Right ventricle myocardium superior (tissue), 1 donor: ENCODE results near the gene GHRL. TPM values are rescaled to one million over a fixed set of nuclear protein-coding genes. Genes with fewer than 3 reads are reported as not detected.
"Not testable (repeated sequence)": the region's sequence is repeated elsewhere in the genome, so short reads cannot be mapped to it uniquely, and the experiment has no call there.

Source experiments
- ATAC-seq: fragments of 200-7000 bp; cut with Tn5 transposase; one replicate; pipeline ENCODE4 v1.9.1; 2020; ENCODE audit warnings: mild to moderate bottlenecking; ENCODE audit not compliant: poor library complexity
- DNase-seq: peaks from one replicate; pipeline ENCODE4 v3.0.0-alpha.2; 2020
- intact Hi-C: fragments of 100-400 bp; cut with DNase I; formaldehyde crosslinking; loops from one replicate; pipeline ENCODE4 v1.11.2; 2022
- total RNA-seq: library from RNA; stranded (reverse); fragmentation: NEBNext Ultra II Directional; extraction: Animal tissue kit (Norgen Biotek cat#: 25700); gene quantifications from one replicate; pipeline ENCODE4 v1.2.1, GENCODE V29; 2021
- donor health status: DM: no; HTN: yes; CAD: no; lungs with severe emphysema.

Gene GHRL
- total RNA-seq, 1 donor from 2014 or later, result not detected

- intact Hi-C loops, result no loop called here
- ATAC-seq (no peak), DNase-seq (no peak)
Measured at GRCh38 chr3:10284496-10284895, 8.3 kb downstream of the GHRL start.

GRCh38 chr3:10283638-10284037, 9.1 kb downstream of the GHRL start:
- DNase-seq, result peak; percentile 64
- intact Hi-C loops, result no loop called here
- ATAC-seq, result peak; percentile 67

GRCh38 chr3:10281951-10282350, 10.8 kb downstream of the GHRL start:
- no peak for DNase-seq
- ATAC-seq, result no peak
- intact Hi-C loops, result no loop called here

- intact Hi-C loops, result no loop called here
- peak; percentile 1 for DNase-seq
- no peak for ATAC-seq
Measured at GRCh38 chr3:10280571-10280970, 12.2 kb downstream of the GHRL start.

GRCh38 chr3:10280177-10280529, 12.6 kb downstream of the GHRL start:
- intact Hi-C loops, result no loop called here
- ATAC-seq, result no peak

GRCh38 chr3:10279384-10280176, 13.2 kb downstream of the GHRL start:
- no peak for ATAC-seq
- intact Hi-C loops, result no loop called here
- peak; percentile 10 for DNase-seq

More at GRCh38 chr3:10280177-10280529, 12.6 kb downstream of the GHRL start:
- peak; percentile 10 for DNase-seq

- ATAC-seq, result no peak
Measured at GRCh38 chr3:10278501-10278900, 14.2 kb downstream of the GHRL start.

GRCh38 chr3:10277115-10277625, 15.6 kb downstream of the GHRL start:
- peak; percentile 16 for DNase-seq
- intact Hi-C loops, result no loop called here
- ATAC-seq, result no peak

More at GRCh38 chr3:10278501-10278900, 14.2 kb downstream of the GHRL start:
- DNase-seq, result no peak
- intact Hi-C loops, result no loop called here

GRCh38 chr3:10274601-10275000, 18.1 kb downstream of the GHRL start:
- no peak for DNase-seq
- no peak for ATAC-seq
- intact Hi-C loops, result no loop called here

- peak; percentile 59 for ATAC-seq
- intact Hi-C loops, result no loop called here
- no peak for DNase-seq
Measured at GRCh38 chr3:10273702-10274305, 18.9 kb downstream of the GHRL start.

GRCh38 chr3:10272977-10273376, 19.8 kb downstream of the GHRL start:
- no peak for ATAC-seq
- DNase-seq, result no peak
- intact Hi-C loops, result no loop called here

GRCh38 chr3:10272476-10272875, 20.3 kb downstream of the GHRL start:
- peak; percentile 8 for DNase-seq
- intact Hi-C loops, ATAC-seq: not testable (repeated sequence)

GRCh38 chr3:10269443-10269842, 23.3 kb downstream of the GHRL start:
- intact Hi-C loops, result no loop called here
- no peak for ATAC-seq

GRCh38 chr3:10268930-10269329, 23.8 kb downstream of the GHRL start:
- no peak for DNase-seq
- no peak for ATAC-seq
- intact Hi-C loops, result no loop called here

More at GRCh38 chr3:10269443-10269842, 23.3 kb downstream of the GHRL start:
- peak; percentile 2 for DNase-seq

GRCh38 chr3:10268116-10268515, 24.6 kb downstream of the GHRL start:
- ATAC-seq, result no peak
- intact Hi-C loops, result no loop called here
- no peak for DNase-seq

- intact Hi-C loops, ATAC-seq: not testable (repeated sequence)
Measured at GRCh38 chr3:10266936-10267335, 25.8 kb downstream of the GHRL start.

GRCh38 chr3:10265833-10266232, 26.9 kb downstream of the GHRL start:
- ATAC-seq, result no peak
- DNase-seq, result no peak
- intact Hi-C loops, result no loop called here

More at GRCh38 chr3:10266936-10267335, 25.8 kb downstream of the GHRL start:
- DNase-seq, result peak; percentile 19

- intact Hi-C loops, result no loop called here
- ATAC-seq (peak; percentile 50), DNase-seq (no peak)
Measured at GRCh38 chr3:10263646-10264363, 28.9 kb downstream of the GHRL start.

- ATAC-seq (no peak), DNase-seq (no peak)
- intact Hi-C loops, result no loop called here
Measured at GRCh38 chr3:10262027-10262426, 30.7 kb downstream of the GHRL start.
